Nephron progenitor cell (in vitro differentiated cells): ENCODE data around the gene ITPR1.

Experiments
- DNase-seq: peaks from one replicate; pipeline ENCODE4 v3.0.0; 2021
- H3K27ac Mint-ChIP-seq: 2 replicates; pipeline ENCODE4 v1.8.0; 2021; ENCODE audit warnings: mild to moderate bottlenecking, moderate library complexity, mixed read lengths
- H3K27me3 Mint-ChIP-seq: 2 replicates; pipeline ENCODE4 v1.8.0; 2021; ENCODE audit warnings: mild to moderate bottlenecking, low read depth, mixed read lengths; ENCODE audit not compliant: poor library complexity
- H3K36me3 Mint-ChIP-seq: 2 replicates; pipeline ENCODE4 v1.8.0; 2021; ENCODE audit warnings: low read depth, mixed read lengths
- H3K4me1 Mint-ChIP-seq: 2 replicates; pipeline ENCODE4 v1.8.0; 2021; ENCODE audit warnings: mixed read lengths
- H3K4me3 Mint-ChIP-seq: 2 replicates; pipeline ENCODE4 v1.8.0; 2021; ENCODE audit warnings: mild to moderate bottlenecking, moderate library complexity, mixed read lengths
- H3K9me3 Mint-ChIP-seq: 2 replicates; pipeline ENCODE4 v1.8.0; 2021; ENCODE audit warnings: mild to moderate bottlenecking, moderate library complexity, mixed read lengths
- CTCF ChIP-seq: fragments of 200-600 bp; sonication (generic); IDR thresholded peaks from 2 replicates; pipeline ENCODE4 v1.5.0; 2021; ENCODE audit warnings: antibody characterized with exemption

The ITPR1 gene

DNA sequence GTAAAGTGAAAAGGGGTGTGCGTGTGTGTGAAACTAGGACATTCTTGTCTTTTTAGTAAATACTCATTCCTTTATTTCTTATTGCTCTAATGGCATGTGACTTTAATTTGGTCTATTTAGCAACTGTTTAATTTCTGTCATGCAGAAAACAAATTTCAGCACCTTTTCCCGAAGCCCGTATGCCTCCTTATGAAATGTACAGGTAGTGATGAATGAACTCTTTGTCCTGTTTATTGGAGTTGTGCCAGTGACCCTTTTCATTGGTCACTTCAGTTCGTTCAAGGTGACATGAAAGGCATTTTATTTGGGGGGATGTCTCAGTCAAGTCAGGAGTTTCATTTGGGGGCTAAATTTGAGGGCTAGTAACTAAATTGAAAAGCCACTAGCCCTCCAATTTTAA, 55.2 kb downstream of the ITPR1 start:
- H3K9me3 Mint-ChIP-seq = peaks cover 4% of the 10 kb centered on the region
- peaks cover 42% of the 10 kb centered on the region for H3K36me3 Mint-ChIP-seq
- H3K27ac Mint-ChIP-seq = peak overlapping the region; percentile 97
- peaks cover 87% of the 10 kb centered on the region for H3K4me1 Mint-ChIP-seq
- no peaks in the 10 kb centered on the region for H3K27me3 Mint-ChIP-seq
- DNase-seq = no peak
- TF ChIP-seq CTCF = no peak
- no peak overlapping the region for H3K4me3 Mint-ChIP-seq

DNA sequence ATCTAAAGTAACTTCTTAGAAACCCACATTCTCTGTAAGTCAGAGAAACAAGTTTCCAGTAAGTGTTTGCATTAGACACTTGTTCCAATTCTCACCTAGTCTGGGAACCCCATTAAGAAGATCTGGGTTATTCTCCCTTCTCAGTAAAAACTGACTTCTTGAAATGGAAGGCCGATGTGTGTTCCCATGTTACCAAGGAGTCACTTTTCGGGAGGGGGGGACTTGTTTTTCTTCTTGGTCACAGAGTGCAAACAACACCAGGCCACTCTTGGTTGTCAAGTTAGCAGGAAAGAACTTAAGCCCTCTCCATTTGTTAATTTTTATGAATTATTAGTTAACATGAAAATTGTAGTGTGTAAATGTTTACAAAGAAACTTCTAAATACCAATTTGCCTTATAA, 55.6 kb downstream of the ITPR1 start:
- Mint-ChIP-seq H3K36me3 (peaks cover 40% of the 10 kb centered on the region), H3K4me1 (peaks cover 87% of the 10 kb centered on the region), H3K27me3 (no peaks in the 10 kb centered on the region), H3K9me3 (peaks cover 4% of the 10 kb centered on the region), H3K27ac (peak overlapping the region; percentile 97), H3K4me3 (peak overlapping the region; percentile 25)
- TF ChIP-seq CTCF = no peak
- DNase-seq = no peak

GRCh38 chr3:4549896-4550295, 56.7 kb downstream of the ITPR1 start:
- no peaks in the 10 kb centered on the region for H3K27me3 Mint-ChIP-seq
- DNase-seq = no peak
- TF ChIP-seq CTCF = no peak
- peaks cover 11% of the 10 kb centered on the region for H3K9me3 Mint-ChIP-seq
- peaks cover 44% of the 10 kb centered on the region for H3K36me3 Mint-ChIP-seq
- peak overlapping the region; percentile 37 for H3K27ac Mint-ChIP-seq
- H3K4me1 Mint-ChIP-seq = peaks cover 81% of the 10 kb centered on the region
- H3K4me3 Mint-ChIP-seq = no peak overlapping the region

DNA sequence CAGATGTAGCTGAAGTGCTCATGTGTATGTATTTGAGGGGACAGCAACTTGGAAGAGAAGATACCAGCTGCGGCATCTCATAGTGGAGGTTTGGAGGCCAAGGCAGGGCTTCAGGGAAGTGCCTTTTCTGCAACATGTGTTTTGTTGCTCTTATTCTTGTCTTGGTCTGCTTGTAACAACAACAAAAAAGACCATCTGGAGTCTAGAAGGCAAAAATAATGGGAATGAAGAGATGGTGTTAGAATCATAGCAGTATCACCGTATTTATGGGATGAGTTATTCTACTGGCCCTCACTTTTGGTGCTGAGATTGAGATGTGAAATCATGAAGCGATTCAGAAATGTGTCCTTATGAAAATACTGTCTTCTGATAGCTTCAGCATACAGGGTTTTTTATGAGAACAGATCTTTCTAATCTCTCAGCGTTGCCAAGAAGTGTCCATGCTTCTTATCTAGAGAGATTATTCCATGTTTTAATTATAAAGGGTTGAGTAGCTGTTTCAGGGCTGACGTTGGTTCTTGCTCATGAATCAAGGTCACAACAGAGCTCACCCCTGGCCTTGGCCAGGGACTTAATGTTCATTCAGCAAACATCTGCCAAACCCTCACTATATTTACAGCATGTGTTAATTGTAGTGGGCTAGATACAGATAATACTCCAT, 58.0 kb downstream of the ITPR1 start:
- no peak for DNase-seq
- H3K9me3 Mint-ChIP-seq = peaks cover 17% of the 10 kb centered on the region
- no peak for TF ChIP-seq CTCF
- H3K36me3 Mint-ChIP-seq = peaks cover 57% of the 10 kb centered on the region
- no peak overlapping the region for H3K4me3 Mint-ChIP-seq
- no peaks in the 10 kb centered on the region for H3K27me3 Mint-ChIP-seq
- H3K27ac Mint-ChIP-seq = peak overlapping the region; percentile 68
- H3K4me1 Mint-ChIP-seq = peaks cover 75% of the 10 kb centered on the region

DNA sequence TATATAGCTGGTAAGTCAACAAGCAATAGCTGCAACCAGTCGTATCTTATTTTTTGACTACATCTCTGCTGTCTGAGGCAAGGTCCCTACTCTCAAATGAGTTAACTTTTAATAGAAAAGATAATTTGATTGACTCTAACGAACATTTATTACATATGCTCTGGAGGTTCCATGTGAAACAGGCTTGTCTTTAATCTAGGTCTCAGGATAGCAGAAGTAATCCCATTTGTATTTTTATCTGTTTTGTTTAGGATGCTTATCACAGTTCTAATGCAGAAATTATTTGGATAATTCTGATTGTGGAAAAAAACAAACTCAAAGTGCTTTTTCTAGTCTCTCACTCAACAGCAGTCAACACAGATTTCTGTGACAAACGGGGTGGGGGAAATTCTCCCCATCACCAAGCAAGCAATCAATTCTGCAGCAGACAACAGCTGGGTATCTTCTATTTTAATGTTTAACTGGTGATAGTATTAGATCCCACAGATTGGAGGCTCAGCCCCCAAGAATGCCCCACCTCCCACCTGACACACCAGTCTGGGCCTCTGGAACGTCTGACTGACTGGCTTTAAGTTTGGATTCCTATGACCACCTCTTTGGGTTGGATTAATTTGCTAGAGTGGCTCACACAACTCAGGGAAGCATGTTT, 58.8 kb downstream of the ITPR1 start:
- Mint-ChIP-seq H3K27ac (no peak overlapping the region), H3K9me3 (peaks cover 25% of the 10 kb centered on the region), H3K36me3 (peaks cover 64% of the 10 kb centered on the region), H3K27me3 (no peaks in the 10 kb centered on the region), H3K4me1 (peaks cover 68% of the 10 kb centered on the region), H3K4me3 (no peak overlapping the region)
- TF ChIP-seq CTCF = no peak
- DNase-seq = no peak

DNA sequence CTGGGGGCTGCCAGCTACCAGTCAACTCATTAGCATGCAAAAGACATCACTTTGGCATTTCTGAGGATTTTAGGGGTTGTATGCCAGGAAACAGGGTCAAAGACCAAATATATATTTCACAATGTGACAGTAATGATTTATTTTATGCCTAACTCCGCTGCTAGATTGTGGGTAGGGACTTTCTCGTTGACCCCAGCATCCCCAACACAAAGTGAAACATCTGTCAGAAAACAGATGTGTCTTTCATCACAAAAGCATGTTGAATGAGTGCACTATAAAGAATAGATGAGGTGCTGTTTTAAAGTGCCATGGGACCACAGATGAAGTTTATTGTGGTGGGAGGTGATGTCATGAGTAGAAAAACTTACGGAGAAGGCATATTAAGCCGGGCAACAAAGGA, 59.7 kb downstream of the ITPR1 start:
- no peak for TF ChIP-seq CTCF
- Mint-ChIP-seq H3K36me3 (peaks cover 73% of the 10 kb centered on the region), H3K4me3 (no peak overlapping the region), H3K27ac (peak overlapping the region; percentile 76), H3K27me3 (no peaks in the 10 kb centered on the region), H3K9me3 (peaks cover 34% of the 10 kb centered on the region), H3K4me1 (peaks cover 59% of the 10 kb centered on the region)
- no peak for DNase-seq
